Glutamatergic neuron (in vitro differentiated cells): ENCODE results near the gene B4GALT6. TPM values are rescaled to one million over a fixed set of nuclear protein-coding genes. Genes with fewer than 3 reads are reported as not detected.

Experiments
- DNase-seq: peaks from one replicate; pipeline ENCODE4 v3.0.0; 2022
- H3K27ac Mint-ChIP-seq: one replicate; pipeline ENCODE4 v1.8.0; 2020; ENCODE audit warnings: mild to moderate bottlenecking, mixed read lengths, inconsistent platforms; ENCODE audit not compliant: unreplicated experiment
- H3K27me3 Mint-ChIP-seq: one replicate; pipeline ENCODE4 v1.8.0; 2020; ENCODE audit warnings: mild to moderate bottlenecking, moderate library complexity, mixed read lengths, inconsistent platforms; ENCODE audit not compliant: unreplicated experiment
- H3K36me3 Mint-ChIP-seq: one replicate; pipeline ENCODE4 v1.8.0; 2020; ENCODE audit warnings: mild to moderate bottlenecking, mixed read lengths, inconsistent platforms; ENCODE audit not compliant: unreplicated experiment
- H3K4me1 Mint-ChIP-seq: one replicate; pipeline ENCODE4 v1.8.0; 2020; ENCODE audit warnings: mild to moderate bottlenecking, low read depth, mixed read lengths, inconsistent platforms; ENCODE audit not compliant: unreplicated experiment
- H3K4me3 Mint-ChIP-seq: one replicate; pipeline ENCODE4 v1.8.0; 2020; ENCODE audit warnings: mild to moderate bottlenecking, mixed read lengths, inconsistent platforms; ENCODE audit not compliant: unreplicated experiment
- H3K9me3 Mint-ChIP-seq: one replicate; pipeline ENCODE4 v1.8.0; 2020; ENCODE audit warnings: mild to moderate bottlenecking, moderate library complexity, mixed read lengths, inconsistent platforms; ENCODE audit not compliant: unreplicated experiment
- CTCF ChIP-seq: fragments of 200-600 bp; sonication (generic); IDR thresholded peaks from one replicate; pipeline ENCODE4 v1.5.0; 2021; ENCODE audit not compliant: partially characterized antibody, unreplicated experiment
- total RNA-seq: library from RNA; stranded (reverse); fragmentation: NEBNext Ultra II Directional; extraction: Animal tissue kit (Norgen Biotek cat#: 25700); gene quantifications from one replicate; pipeline ENCODE4 v1.2.1, GENCODE V29; 2021; ENCODE audit not compliant: unreplicated experiment

Gene B4GALT6
- total RNA-seq, 1 donor from 2014 or later, result 16.5 TPM

- Mint-ChIP-seq H3K27ac (no peak overlapping the region), H3K9me3 (no peaks in the 10 kb centered on the region), H3K4me3 (no peak overlapping the region), H3K36me3 (peaks cover 2% of the 10 kb centered on the region), H3K27me3 (peaks cover 3% of the 10 kb centered on the region), H3K4me1 (peaks cover 13% of the 10 kb centered on the region)
- DNase-seq, result no peak
- no peak for TF ChIP-seq CTCF
These were observed 18.3 kb downstream of the B4GALT6 start for GRCh38 chr18:31666055-31666454.

- TF ChIP-seq CTCF, result no peak
These were observed 20.3 kb downstream of the B4GALT6 start for GRCh38 chr18:31664101-31664500.

GRCh38 chr18:31661965-31662364 lies 22.4 kb downstream of the B4GALT6 start:
- Mint-ChIP-seq H3K36me3 (peaks cover 11% of the 10 kb centered on the region), H3K27me3 (peaks cover 8% of the 10 kb centered on the region), H3K9me3 (peaks cover 6% of the 10 kb centered on the region), H3K4me3 (no peak overlapping the region), H3K4me1 (peaks cover 31% of the 10 kb centered on the region), H3K27ac (no peak overlapping the region)
- TF ChIP-seq CTCF, result no peak
- no peak for DNase-seq

More at GRCh38 chr18:31664101-31664500, 20.3 kb downstream of the B4GALT6 start:
- no peak overlapping the region for H3K4me3 Mint-ChIP-seq
- H3K4me1 Mint-ChIP-seq, result peaks cover 14% of the 10 kb centered on the region
- DNase-seq, result no peak
- no peaks in the 10 kb centered on the region for H3K9me3 Mint-ChIP-seq
- no peak overlapping the region for H3K27ac Mint-ChIP-seq
- peaks cover 3% of the 10 kb centered on the region for H3K27me3 Mint-ChIP-seq
- peaks cover 11% of the 10 kb centered on the region for H3K36me3 Mint-ChIP-seq

GRCh38 chr18:31660763-31661162 lies 23.6 kb downstream of the B4GALT6 start:
- no peak overlapping the region for H3K27ac Mint-ChIP-seq
- no peak for DNase-seq
- H3K27me3 Mint-ChIP-seq, result peaks cover 8% of the 10 kb centered on the region
- H3K4me1 Mint-ChIP-seq, result peaks cover 35% of the 10 kb centered on the region
- H3K36me3 Mint-ChIP-seq, result peaks cover 11% of the 10 kb centered on the region
- peaks cover 6% of the 10 kb centered on the region for H3K9me3 Mint-ChIP-seq
- no peak overlapping the region for H3K4me3 Mint-ChIP-seq
- TF ChIP-seq CTCF, result no peak

- Mint-ChIP-seq H3K36me3 (peaks cover 11% of the 10 kb centered on the region), H3K4me1 (peaks cover 41% of the 10 kb centered on the region)
- DNase-seq, result no peak
These were observed 24.7 kb downstream of the B4GALT6 start for GRCh38 chr18:31659576-31660177.

More at GRCh38 chr18:31659576-31660177, 24.7 kb downstream of the B4GALT6 start:
- peak overlapping the region; percentile 20 for H3K27ac Mint-ChIP-seq
- H3K27me3 Mint-ChIP-seq, result peaks cover 9% of the 10 kb centered on the region
- H3K9me3 Mint-ChIP-seq, result peaks cover 6% of the 10 kb centered on the region
- TF ChIP-seq CTCF, result no peak
- H3K4me3 Mint-ChIP-seq, result peak overlapping the region; percentile 6
